Endodermal cell (in vitro differentiated cells): ENCODE data around the gene MAP4K4. TPM values are rescaled to one million over a fixed set of nuclear protein-coding genes. Genes with fewer than 3 reads are reported as not detected.
A peak's percentile ranks its signal among the peaks of the same experiment; 100 is the strongest.

Source experiments
- DNase-seq: peaks from one replicate; pipeline ENCODE4 v3.0.0-alpha.2; 2017
- H3K27ac ChIP-seq: 2 replicates; pipeline ENCODE4 v1.5.1; 2013; ENCODE audit warnings: mild to moderate bottlenecking, low read depth, low read length, moderate library complexity
- H3K27me3 ChIP-seq: 2 replicates; pipeline ENCODE4 v1.6.1; 2013; ENCODE audit warnings: mild to moderate bottlenecking, low read length, moderate library complexity; ENCODE audit not compliant: insufficient read depth, control insufficient read depth, poor library complexity, severe bottlenecking
- H3K36me3 ChIP-seq: 2 replicates; pipeline ENCODE4 v1.7.0; 2013; ENCODE audit warnings: mild to moderate bottlenecking, low read length, moderate library complexity; ENCODE audit not compliant: control insufficient read depth, insufficient read depth
- H3K4me1 ChIP-seq: one replicate; pipeline ENCODE4 v1.7.0; 2013; ENCODE audit warnings: low read length; ENCODE audit not compliant: control insufficient read depth, insufficient read depth
- H3K4me3 ChIP-seq: 2 replicates; pipeline ENCODE4 v1.5.1; 2013; ENCODE audit warnings: mild to moderate bottlenecking, low read length, moderate library complexity
- H3K9ac ChIP-seq: 2 replicates; pipeline ENCODE4 v1.6.1; 2013; ENCODE audit warnings: mild to moderate bottlenecking, low read length, moderate library complexity; ENCODE audit not compliant: poor library complexity, severe bottlenecking; ENCODE audit errors: extremely low read depth
- H3K9me3 ChIP-seq: 2 replicates; pipeline ENCODE4 v1.6.1; 2013; ENCODE audit warnings: mild to moderate bottlenecking, low read length, moderate library complexity; ENCODE audit not compliant: control insufficient read depth
- H3K27ac Mint-ChIP-seq: 2 replicates; pipeline ENCODE4 v1.8.0; 2020; ENCODE audit warnings: mixed read lengths
- H3K27me3 Mint-ChIP-seq: 2 replicates; pipeline ENCODE4 v1.8.0; 2021; ENCODE audit warnings: mild to moderate bottlenecking, mixed read lengths; ENCODE audit not compliant: insufficient read depth
- H3K36me3 Mint-ChIP-seq: 2 replicates; pipeline ENCODE4 v1.8.0; 2020; ENCODE audit warnings: low read depth, mixed read lengths
- H3K4me1 Mint-ChIP-seq: 2 replicates; pipeline ENCODE4 v1.8.0; 2020; ENCODE audit warnings: mixed read lengths
- H3K4me3 Mint-ChIP-seq: 2 replicates; pipeline ENCODE4 v1.8.0; 2020; ENCODE audit warnings: mild to moderate bottlenecking, moderate library complexity, mixed read lengths
- H3K9me3 Mint-ChIP-seq: 2 replicates; pipeline ENCODE4 v1.8.0; 2020; ENCODE audit warnings: mild to moderate bottlenecking, mixed read lengths
- WGBS, 2 experiments: methylation state at CpG; one replicate each; pipeline versions ENCODE4 v1.1.5 to v1.1.7; 2013; ENCODE audit warnings: missing lambda C conversion rate in 2 of 2, mixed read lengths in 1 of 2; ENCODE audit not compliant: insufficient coverage in 1 of 2, insufficient read length in 1 of 2; 5-methylcytosine and 5-hydroxymethylcytosine counted together
- total RNA-seq, 2 donors: library from RNA; stranded (reverse); fragmentation: NEBNext Ultra II Directional in 1 of 2; extraction: Animal tissue kit (Norgen Biotek cat#: 25700) in 1 of 2; gene quantifications; 2 replicates in 1 of 2; 3 replicates in 1 of 2; pipeline ENCODE4 v1.2.1, GENCODE V29; 2021
- TF ChIP-seq, protein P1 (sequence below): fragments of 200-600 bp; sonication (generic); conservative IDR thresholded peaks from 2 replicates; pipeline ENCODE4 v1.5.0; 2021; ENCODE audit warnings: antibody characterized with exemption, mild to moderate bottlenecking

MAP4K4 gene
- total RNA-seq, 2 donors from 2014 or later, result 130 to 142 TPM

DNA sequence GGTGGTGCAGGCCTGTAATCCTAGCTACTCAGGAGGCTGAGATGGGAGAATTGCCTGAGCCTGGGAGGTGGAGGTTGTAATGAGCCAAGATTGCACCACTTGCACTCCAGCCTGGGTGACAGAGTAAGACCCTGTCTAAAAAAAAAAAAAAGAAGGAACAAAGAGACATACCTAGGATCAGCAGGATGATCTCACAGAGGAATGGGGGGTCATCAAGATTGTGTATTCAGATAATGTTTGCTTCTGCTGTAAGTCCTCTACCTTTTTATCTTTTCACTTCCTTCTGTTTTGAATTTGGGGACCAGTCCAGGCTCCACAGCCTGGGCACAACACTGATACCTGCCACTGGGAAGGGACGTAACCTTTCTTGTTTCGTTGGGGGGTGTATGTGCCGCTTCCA lies 53.2 kb downstream of the MAP4K4 start:
- no peaks in the 10 kb centered on the region for H3K9me3 ChIP-seq
- no peaks in the 10 kb centered on the region for H3K9me3 Mint-ChIP-seq
- H3K27ac ChIP-seq, result no peak overlapping the region
- WGBS, 2 experiments, result 93% methylated on average over 3 of the region's 3 CpGs; no CpG with 5 or more reads in 1 of the 2 experiments
- no peaks in the 10 kb centered on the region for H3K27me3 ChIP-seq
- H3K36me3 Mint-ChIP-seq, result peaks cover 2% of the 10 kb centered on the region
- peak overlapping the region; percentile 45 for H3K27ac Mint-ChIP-seq
- H3K4me3 ChIP-seq, result no peak overlapping the region
- no peaks in the 10 kb centered on the region for H3K27me3 Mint-ChIP-seq
- H3K4me3 Mint-ChIP-seq, result no peak overlapping the region
- TF ChIP-seq, protein P1, sequence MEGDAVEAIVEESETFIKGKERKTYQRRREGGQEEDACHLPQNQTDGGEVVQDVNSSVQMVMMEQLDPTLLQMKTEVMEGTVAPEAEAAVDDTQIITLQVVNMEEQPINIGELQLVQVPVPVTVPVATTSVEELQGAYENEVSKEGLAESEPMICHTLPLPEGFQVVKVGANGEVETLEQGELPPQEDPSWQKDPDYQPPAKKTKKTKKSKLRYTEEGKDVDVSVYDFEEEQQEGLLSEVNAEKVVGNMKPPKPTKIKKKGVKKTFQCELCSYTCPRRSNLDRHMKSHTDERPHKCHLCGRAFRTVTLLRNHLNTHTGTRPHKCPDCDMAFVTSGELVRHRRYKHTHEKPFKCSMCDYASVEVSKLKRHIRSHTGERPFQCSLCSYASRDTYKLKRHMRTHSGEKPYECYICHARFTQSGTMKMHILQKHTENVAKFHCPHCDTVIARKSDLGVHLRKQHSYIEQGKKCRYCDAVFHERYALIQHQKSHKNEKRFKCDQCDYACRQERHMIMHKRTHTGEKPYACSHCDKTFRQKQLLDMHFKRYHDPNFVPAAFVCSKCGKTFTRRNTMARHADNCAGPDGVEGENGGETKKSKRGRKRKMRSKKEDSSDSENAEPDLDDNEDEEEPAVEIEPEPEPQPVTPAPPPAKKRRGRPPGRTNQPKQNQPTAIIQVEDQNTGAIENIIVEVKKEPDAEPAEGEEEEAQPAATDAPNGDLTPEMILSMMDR, result no peak
- H3K4me1 Mint-ChIP-seq, result peaks cover 60% of the 10 kb centered on the region
- DNase-seq, result no peak
- no peak overlapping the region for H3K9ac ChIP-seq
- peaks cover 16% of the 10 kb centered on the region for H3K4me1 ChIP-seq
- H3K36me3 ChIP-seq, result no peaks in the 10 kb centered on the region

DNA sequence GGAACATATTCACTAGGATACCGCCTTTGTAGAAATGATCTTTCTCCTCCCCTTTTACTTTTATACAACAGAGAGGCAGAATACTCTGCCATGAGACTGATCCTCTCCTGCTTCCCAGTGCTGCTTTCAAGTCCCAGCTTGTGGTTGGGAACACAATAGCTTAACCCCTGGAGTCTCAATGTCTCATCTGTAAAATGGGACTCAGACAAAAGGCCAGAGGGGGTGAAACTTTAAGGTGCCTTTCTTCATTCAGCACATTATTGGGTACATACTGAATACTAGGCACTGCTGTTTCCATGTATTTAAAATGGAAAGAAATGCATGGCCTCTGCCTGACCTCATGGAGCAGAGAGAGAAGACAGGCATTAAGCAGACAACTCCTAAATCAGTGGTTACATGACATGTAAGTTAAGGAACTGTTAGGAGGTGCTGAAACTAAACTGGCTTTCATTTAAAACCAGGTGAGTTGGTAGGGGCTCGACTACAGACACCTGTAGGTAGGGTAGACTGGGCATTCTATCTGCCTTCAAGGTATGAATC lies 53.8 kb downstream of the MAP4K4 start:
- no peaks in the 10 kb centered on the region for H3K9me3 Mint-ChIP-seq
- 86 to 87% methylated on average over 1 to 2 of the region's 2 CpGs for WGBS, 2 experiments
- peaks cover 2% of the 10 kb centered on the region for H3K36me3 Mint-ChIP-seq
- no peaks in the 10 kb centered on the region for H3K27me3 Mint-ChIP-seq
- Histone ChIP-seq H3K9ac (no peak overlapping the region), H3K27me3 (no peaks in the 10 kb centered on the region), H3K9me3 (no peaks in the 10 kb centered on the region), H3K36me3 (no peaks in the 10 kb centered on the region), H3K27ac (no peak overlapping the region), H3K4me1 (peaks cover 16% of the 10 kb centered on the region), H3K4me3 (no peak overlapping the region)
- H3K4me1 Mint-ChIP-seq, result peaks cover 60% of the 10 kb centered on the region
- no peak overlapping the region for H3K27ac Mint-ChIP-seq
- no peak overlapping the region for H3K4me3 Mint-ChIP-seq
- no peak for DNase-seq
- TF ChIP-seq, protein P1, result no peak

DNA sequence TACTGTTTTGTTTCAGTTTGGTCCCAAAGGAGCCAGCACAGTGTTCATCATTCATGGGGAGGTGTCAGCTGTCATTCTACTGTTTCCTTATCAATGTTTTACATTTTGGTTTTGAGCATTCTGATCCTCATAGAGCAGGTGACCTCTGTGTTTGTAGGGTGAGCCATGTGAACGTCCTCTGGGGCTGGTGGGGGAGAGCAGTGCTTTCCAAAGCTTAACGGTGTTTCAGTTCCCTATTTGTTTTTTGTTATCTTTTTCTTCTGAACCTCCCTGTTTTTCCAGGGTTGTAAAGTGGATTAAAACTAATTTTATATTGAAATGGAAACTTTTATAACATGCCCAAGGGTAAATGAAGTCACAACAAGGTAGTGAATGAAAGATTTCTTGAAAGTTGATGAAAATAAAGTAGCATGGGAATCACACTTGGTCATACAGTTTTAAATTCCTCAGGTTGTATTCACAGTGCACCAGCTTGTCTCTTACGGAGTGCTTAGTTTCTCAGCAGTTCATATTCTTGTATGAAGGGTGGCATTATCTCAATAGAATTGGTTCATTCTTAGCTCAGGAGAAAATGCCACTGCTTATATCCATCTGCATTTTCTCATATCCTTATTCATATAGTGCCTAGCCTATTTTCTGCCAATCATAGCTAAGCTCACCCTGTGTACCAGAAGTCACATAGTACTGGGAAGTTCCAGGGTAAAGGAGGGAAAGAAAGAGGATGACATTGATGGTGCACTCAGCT lies 54.5 kb downstream of the MAP4K4 start:
- Histone ChIP-seq H3K27me3 (no peaks in the 10 kb centered on the region), H3K27ac (no peak overlapping the region), H3K9me3 (no peaks in the 10 kb centered on the region), H3K36me3 (no peaks in the 10 kb centered on the region), H3K4me1 (peaks cover 16% of the 10 kb centered on the region), H3K4me3 (no peak overlapping the region), H3K9ac (no peak overlapping the region)
- Mint-ChIP-seq H3K9me3 (no peaks in the 10 kb centered on the region), H3K27me3 (no peaks in the 10 kb centered on the region), H3K27ac (no peak overlapping the region), H3K4me1 (peaks cover 61% of the 10 kb centered on the region), H3K4me3 (no peak overlapping the region), H3K36me3 (peaks cover 2% of the 10 kb centered on the region)
- WGBS, 2 experiments, result 73 to 88% methylated on average over 3 of the region's 3 CpGs
- TF ChIP-seq, protein P1, result no peak
- no peak for DNase-seq
